ENCODE measurements around the gene TEKTIP1.
"Not testable (repeated sequence)": the region's sequence is repeated elsewhere in the genome, so short reads cannot be mapped to it uniquely, and the experiment has no call there.

TEKTIP1 gene

GRCh38 chr19:3507371-3508120, 31.4 kb upstream of the TEKTIP1 start:
- DNase-seq (ENCODE audit: low read depth in 2 of 2) = no peak

GRCh38 chr19:3508121-3508661, 30.8 kb upstream of the TEKTIP1 start:
- DNase-seq (ENCODE audit: low read depth in 2 of 2) = not testable (repeated sequence)

GRCh38 chr19:3508771-3509535, 30.0 kb upstream of the TEKTIP1 start:
- DNase-seq (ENCODE audit: low read depth in 2 of 2) = no peak

GRCh38 chr19:3509566-3509989, 29.4 kb upstream of the TEKTIP1 start:
- DNase-seq (ENCODE audit: low read depth in 2 of 2) = no peak

GRCh38 chr19:3510727-3511126, 28.2 kb upstream of the TEKTIP1 start:
- DNase-seq (ENCODE audit: low read depth in 2 of 2) = no peak

GRCh38 chr19:3511506-3512251, 27.3 kb upstream of the TEKTIP1 start:
- no peak for DNase-seq (ENCODE audit: low read depth in 2 of 2)

GRCh38 chr19:3512562-3513228, 26.3 kb upstream of the TEKTIP1 start:
- DNase-seq (ENCODE audit: low read depth in 2 of 2) = no peak

- no peak for DNase-seq (ENCODE audit: low read depth in 2 of 2)
These were observed 25.5 kb upstream of the TEKTIP1 start for GRCh38 chr19:3513229-3514140.

- no peak for DNase-seq (ENCODE audit: low read depth in 2 of 2)
These were observed 24.0 kb upstream of the TEKTIP1 start for GRCh38 chr19:3514930-3515329.

GRCh38 chr19:3515891-3516422, 23.0 kb upstream of the TEKTIP1 start:
- no peak for DNase-seq (ENCODE audit: low read depth in 2 of 2)

- no peak for DNase-seq (ENCODE audit: low read depth in 2 of 2)
These were observed 22.2 kb upstream of the TEKTIP1 start for GRCh38 chr19:3516675-3517207.

- no peak for DNase-seq (ENCODE audit: low read depth in 2 of 2)
These were observed 21.3 kb upstream of the TEKTIP1 start for GRCh38 chr19:3517638-3518037.

GRCh38 chr19:3518255-3518654, 20.7 kb upstream of the TEKTIP1 start:
- no peak for DNase-seq (ENCODE audit: low read depth in 2 of 2)

- no peak for DNase-seq (ENCODE audit: low read depth in 2 of 2)
These were observed 20.3 kb upstream of the TEKTIP1 start for GRCh38 chr19:3518659-3519058.

GRCh38 chr19:3519126-3519525, 19.8 kb upstream of the TEKTIP1 start:
- DNase-seq (ENCODE audit: low read depth in 2 of 2) = no peak

GRCh38 chr19:3520166-3521103, 18.5 kb upstream of the TEKTIP1 start:
- DNase-seq (ENCODE audit: low read depth in 2 of 2) = no peak

GRCh38 chr19:3521104-3521445, 17.9 kb upstream of the TEKTIP1 start:
- no peak for DNase-seq (ENCODE audit: low read depth in 2 of 2)

- no peak for DNase-seq (ENCODE audit: low read depth in 2 of 2)
These were observed 16.3 kb upstream of the TEKTIP1 start for GRCh38 chr19:3522421-3523360.
